Hippocampal formation (tissue), 2 donors: ENCODE results near the gene RAET1G.
"Not testable (repeated sequence)": the region's sequence is repeated elsewhere in the genome, so short reads cannot be mapped to it uniquely, and the experiment has no call there.

Experiments
- DNase-seq, 2 donors: peaks; one replicate each; lab custom pipeline; 2025; lab: John Stamatoyannopoulos, UW

RAET1G gene

DNA sequence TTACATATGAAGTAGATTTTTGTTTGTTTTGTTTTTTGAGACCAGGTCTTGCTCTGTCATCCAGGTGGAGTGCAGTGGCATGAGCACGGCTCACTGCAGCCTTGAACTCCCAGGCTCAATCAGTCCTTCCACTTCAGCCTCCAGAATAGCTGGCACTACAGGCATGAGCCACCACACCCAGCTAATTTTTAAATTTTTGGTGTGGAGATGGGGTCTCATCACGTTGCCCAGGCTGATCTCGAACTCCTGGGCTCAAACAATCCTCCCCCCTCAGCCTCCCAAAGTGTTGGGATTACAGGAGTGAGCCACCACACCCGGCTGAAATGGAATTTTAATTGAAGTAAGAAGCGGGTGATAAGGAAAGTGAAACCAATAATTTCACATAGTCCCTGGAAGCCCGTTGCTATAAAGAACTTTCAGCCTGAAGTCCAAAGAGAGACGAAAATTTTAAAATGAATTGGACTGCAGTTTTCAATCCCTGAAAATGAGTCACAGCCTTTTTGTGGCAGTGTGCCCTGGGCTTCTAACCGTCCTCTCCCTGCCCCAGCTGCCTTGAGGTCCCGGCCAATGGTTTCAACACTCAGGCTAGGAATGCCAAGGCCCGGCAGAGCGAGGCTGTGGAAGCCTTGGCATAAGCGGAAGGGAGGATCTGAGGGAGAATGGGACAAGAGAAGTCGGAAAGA lies 25.8 kb downstream of the RAET1G start:
- DNase-seq: peak; percentile 14 to 25

DNA sequence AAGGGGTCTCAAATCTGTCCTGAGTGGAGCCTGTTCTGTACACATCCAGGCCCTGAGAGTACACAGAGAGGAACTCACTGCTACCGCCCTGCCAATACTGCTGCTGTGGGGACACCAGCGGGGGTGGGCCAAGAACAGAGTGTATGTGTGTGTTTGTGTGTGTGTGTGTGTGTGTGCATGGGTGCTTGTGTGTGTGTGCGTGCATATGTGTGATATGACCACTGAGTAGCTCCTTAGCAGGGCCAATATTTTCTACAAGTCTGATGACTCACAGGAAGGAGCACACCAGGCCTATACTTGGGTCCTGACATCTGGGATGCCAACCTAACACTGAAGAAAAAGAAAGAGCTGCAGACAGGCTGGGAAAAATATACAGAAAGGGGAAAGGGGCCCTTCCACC lies 26.4 kb downstream of the RAET1G start:
- DNase-seq: no peak

DNA sequence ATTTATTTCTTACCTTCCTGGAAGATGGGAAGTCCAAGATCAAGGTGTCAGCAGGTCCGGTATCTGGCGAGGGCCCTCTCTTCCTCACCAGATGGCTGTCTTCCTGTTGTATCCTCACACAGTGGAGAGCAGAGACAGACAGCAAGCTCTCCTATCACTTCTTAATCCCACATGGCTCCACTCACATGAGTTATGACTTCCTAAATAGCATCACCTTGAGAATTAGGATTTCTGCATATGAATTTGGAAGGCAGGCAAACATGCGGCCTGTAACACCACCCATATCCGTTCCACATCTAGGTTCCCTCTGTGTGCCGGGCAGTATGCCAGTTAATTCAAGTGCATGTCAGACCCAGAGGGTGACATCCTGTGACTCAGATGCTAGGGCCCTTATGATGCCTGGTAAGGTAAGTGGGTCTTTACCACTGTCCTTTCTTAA lies 27.1 kb downstream of the RAET1G start:
- no peak for DNase-seq

DNA sequence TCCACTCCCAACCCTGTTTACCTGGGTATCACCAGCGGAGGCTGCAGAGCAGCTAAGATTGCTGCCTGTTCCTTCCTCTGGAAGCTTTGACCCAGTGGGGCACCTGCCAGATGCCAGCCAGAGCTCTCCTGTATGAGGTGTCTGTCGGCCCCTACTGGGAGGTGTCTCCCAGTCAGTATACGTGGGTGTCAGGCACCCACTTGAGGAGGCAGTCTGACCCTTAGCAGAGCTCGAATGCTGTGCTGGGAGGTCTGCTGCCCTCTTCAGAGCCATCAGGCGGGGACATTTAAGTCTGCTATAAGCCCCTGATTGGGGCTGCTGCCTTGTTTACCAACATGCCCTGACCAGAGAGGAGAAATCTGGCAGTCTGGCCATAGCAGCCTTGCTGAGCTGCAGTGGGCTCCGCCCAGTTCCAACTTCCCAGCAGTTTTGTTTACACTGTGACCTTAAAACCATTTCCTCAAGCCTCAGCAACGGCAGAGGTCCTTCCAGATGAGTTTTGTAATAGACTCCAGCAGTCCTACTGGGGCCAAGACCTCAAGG lies 27.8 kb downstream of the RAET1G start:
- no peak for DNase-seq

DNA sequence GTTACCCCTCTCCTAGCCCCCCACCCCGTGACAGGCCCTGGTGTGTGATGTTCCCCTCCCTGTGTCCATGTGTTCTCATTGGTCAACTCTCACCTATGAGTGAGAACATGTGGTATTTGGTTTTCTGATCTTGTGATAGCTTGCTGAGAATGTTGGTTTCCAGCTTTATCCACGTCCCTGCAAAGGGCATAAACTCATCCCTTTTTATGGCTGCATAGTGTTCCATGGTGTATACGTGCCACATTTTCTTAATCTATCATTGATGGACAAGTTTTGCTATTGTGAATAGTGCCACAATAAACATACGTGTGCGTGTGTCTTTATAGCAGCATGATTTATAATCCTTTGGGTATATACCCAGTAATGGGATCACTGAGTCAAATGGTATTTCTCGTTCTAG lies 31.1 kb downstream of the RAET1G start:
- DNase-seq: not testable (repeated sequence)

DNA sequence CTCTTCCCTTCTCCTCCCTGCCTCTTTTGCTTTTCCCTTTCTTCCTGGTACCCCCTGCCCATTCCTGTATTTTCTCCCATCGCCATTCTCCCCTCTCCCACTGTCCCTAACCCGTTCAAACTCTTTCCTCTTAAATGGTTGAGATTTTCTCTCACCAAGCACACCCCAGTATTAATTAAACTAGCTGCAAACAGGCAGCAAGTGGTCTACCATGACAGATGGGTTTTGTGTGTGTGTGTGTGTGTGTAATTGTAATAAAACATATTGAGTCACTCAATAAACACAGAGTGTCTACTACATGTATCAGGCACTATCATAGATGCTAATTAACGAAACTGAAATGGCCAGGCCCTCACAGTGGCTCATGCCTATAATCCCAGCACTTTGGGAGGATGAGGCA lies 31.7 kb downstream of the RAET1G start:
- no peak for DNase-seq

DNA sequence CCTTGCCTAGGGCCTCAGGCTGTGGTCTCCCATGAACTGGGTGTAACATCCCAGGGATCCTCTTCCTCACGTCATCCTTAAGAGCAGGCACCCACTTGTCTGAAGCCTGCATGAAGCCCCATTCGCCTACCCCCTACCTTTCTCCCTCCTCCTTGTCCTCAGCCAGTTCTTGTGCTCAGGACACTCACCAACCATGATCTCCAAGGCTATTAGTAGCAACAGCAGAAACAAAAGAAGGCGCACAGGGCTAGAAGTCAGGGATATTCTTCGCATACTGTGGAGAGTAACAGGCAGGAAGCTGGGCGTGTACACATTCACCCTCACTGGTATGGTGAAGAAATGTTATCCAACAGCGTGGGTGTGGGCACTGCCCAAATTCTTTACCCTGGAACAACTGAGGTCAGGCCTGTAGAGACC lies 32.3 kb downstream of the RAET1G start:
- DNase-seq: no peak

DNA sequence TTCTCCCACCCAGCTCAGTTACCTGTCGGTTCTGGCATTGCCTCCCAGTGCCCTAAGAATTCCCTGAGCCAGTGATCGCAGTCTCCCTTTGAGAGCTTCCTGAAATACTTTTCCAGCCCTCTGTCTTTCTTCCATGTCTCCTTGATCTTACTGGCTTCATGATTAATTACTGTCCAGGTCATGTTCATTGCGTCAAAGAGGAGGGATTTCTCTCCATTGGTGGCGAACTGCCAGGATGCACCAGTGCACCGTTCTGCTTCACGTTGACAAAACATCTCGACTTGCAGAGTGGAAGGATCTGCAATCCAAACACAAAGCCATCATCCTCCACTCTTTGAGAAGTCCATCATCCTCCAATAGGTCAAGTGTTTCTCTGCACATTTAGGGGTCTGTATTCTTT lies 33.6 kb downstream of the RAET1G start:
- no peak for DNase-seq

DNA sequence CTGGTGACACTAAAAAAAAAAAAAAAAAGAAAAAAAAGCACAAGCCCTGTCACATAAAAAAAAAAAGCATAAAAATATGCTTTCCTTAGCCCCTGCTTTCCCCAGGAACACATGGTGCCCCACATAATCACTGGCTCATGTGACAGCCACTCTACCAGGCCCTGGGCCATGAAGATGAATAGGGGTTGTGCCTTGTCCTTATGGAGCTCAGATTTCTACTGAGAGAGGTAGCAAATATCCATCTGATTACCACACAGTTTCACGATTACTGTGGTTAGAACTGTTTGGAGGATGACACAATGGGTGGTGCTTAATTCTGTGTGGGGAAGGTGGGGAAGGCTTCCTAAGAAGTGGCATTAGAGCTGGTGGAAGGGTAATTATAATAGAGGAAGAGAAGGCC lies 34.3 kb downstream of the RAET1G start:
- DNase-seq: no peak

DNA sequence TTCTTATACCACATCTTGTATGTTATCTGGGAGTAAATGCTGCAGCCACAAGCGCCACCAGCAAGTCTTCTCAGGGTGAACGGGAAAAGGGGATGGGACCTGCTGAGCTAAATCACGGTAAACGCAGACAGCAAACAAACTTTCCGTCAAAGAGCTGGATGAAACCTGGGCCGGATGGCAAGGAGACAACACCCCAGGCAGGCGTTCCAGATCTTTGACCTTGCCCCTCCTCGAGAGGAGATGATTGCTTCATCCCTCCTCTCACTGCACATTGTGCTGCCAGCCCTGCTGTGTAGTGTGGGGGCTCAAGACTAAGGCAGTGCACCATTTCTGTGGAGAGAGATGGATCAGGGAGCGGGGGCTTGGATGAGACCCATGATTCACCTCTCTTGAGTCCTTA lies 34.8 kb downstream of the RAET1G start:
- DNase-seq: no peak

DNA sequence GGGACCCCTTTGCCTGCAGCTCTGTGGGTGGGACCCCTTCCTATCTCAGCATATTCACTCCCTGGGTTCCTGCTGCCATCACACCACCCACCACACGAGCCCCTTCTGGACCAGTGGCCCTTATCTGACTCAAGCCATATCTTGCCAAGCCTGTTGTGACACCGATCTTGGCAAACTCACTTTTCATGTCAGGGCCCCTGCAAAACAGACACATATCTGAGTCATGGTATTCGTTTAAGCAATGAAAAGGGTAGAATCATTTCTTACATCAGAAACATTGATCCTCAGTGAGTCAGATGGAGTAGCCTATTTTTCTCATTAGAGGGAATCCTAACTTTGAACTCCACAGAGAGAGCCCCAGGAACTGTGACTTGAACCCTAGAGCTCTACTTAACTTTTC lies 35.6 kb downstream of the RAET1G start:
- DNase-seq: no peak

DNA sequence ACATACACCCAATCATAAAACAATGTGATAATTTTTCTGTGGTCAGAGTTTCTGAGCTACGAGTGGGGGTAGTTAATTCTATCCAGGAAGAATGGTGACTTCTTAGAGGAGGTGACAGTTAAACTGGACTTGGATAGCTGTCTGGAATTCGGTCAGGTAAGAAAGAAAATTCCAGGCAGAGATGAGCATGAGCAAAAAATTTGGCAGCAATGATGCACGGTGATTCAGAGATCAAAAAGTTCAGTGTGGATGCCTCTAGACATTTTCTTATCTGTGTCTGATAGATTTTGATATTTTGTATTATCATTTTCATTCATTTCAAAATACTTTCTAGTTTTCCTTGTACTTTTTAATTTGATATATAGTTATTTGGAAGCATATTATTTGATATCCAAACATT lies 37.0 kb downstream of the RAET1G start:
- DNase-seq: no peak

DNA sequence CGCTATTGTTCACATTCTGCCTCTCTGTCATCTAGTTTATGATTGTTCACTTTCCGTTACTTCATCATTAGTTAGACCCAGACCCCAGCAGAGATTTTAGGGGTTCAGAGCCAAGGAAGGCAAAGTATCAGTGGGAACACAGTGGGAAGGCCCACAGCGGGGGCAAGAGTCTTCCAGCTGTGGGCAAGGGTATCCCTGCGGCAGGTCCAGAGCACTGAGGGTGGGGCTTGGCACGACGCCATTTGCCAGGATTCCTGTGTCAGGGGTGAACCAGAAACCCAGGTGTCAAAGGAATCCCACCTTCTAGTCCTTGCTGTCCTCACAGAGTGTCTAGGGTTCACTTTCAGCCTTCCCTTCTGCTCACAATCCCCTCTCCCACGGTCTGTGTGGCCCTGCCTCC lies 38.3 kb downstream of the RAET1G start:
- no peak for DNase-seq

DNA sequence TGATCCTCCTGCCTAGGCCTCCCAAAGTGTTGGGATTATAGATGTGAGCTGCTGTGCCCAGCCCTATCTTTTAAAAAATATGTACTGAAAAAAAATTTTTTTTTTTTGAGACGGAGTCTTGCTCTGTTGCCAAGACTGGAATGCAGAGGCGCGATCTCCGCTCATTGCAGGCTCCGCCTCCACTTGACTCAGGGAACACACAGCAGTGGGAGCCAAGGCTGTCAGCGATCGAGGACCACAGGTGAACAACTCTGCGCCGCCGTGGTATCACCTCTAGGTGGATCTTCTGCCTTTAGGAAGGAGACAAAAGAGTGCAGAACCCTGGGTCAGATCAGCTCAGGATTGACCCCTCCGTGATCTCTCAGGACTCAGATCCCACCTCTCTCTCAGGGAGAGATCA lies 38.7 kb downstream of the RAET1G start:
- DNase-seq: no peak

DNA sequence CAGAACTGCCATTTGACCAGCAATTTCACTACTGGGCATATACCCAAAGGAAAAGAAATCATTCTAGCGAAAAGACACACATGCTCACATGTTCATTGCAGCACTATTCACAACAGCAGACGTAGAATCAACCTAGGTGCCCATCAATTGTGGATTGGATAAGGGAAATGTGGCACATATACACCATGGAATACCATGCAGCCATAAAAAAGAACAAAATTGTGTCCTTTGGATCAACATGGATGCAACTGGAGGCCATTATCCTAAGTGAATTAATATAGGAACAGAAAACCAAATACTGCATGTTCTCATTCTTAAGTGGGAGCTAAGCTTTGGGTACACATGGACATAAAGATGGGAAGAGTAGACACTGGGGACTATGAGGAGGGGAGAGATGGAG lies 41.1 kb downstream of the RAET1G start:
- DNase-seq: no peak

DNA sequence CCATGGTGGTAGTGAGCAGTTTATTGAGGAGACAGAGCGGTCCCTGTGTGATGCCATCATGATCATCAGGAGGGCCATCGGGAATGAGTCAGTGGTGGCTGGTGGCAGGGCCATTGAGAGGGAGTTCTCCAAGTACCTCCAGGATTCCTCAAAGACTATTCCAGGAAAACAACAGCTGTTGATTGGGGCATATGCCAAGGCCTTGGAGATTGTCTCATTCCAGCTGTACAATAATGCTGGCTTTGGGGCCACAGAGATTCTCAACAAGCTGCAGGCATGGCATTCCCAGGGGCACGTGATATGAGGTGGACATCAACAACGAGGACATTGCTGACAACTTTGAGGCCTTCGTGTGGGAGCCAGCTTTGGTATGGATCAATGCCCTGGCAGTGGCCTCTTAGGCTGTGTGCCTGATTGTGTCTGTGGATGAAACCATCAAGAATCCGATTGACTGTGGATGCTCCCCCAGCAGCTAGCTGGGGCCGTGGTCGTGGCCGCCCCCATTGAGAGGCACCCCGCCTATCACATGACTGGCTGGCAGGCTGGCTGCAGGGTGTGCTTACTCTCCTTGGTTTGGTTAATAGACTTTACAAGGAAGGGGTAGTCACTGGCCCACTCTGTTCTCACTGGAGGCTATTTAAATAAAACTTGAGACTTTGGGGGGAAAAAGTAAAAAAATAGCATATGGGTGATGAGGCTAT lies 41.7 kb downstream of the RAET1G start:
- no peak for DNase-seq

DNA sequence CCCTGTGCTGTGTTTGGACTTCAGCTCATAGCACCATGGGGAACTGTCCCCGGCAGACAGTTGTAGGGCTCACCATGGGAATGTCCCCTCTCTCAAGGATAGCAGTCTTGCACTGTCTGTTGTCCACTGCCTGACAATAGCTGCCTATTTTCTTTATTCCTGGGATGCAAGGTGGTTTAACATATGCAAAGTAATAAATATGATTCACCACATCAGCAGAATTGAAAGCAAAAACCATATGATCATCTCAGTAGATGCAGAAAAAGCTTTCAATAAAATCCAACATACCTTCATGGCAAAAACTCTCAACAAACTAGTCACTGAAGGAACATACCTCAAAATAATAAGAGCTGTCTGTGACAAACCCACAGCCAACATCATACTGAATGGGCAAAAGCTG lies 45.3 kb downstream of the RAET1G start:
- DNase-seq: no peak

DNA sequence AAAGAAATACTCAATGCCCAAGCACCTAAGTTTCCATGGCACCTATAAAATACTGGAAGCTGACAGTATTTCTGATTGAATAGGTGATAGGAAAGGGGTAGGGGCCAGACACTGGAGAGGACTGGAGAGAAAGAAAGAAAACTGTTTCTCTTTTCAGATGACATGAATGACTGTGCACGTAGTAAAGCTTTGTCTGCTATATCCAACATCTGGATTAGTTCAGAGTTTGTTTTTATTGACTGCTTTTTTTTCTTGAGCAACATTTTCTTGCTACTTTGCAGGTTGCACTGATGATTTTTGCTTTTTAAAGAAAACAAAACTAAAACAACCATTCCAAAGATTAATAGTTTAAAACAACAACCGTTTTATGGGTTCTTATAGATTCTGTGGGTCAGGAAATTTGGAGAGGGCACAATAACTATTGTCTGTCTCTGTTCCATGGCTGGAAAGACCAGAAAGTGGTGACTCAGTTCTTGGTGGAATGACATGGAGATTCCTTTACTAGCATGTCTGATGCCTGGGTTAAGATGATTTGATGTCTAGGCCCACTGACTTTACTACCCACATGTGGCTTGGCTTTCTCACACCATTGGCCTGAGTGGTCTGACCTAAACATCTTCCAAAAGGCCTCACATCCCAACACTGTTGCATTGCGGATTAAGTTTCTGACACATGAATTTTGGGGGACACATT lies 46.5 kb downstream of the RAET1G start:
- no peak for DNase-seq

DNA sequence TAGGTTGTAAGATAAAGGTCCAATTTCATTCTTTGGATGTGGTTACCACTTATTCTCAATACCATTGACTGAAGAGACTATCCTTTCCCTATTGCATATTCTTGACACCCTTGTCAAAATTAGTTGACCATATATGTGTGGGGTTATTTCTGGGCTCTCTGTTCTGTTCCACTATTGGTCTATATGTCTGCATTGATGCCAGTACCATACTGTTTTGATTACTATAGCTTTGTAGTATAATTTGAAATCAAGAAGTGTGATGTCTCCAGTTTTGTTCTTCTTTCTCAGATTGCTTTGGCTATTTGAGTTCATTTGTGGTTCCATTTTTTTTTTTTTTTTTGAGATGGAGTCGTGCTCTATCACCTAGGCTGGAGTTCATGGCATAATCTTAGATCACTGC lies 50.7 kb downstream of the RAET1G start:
- DNase-seq: no peak

DNA sequence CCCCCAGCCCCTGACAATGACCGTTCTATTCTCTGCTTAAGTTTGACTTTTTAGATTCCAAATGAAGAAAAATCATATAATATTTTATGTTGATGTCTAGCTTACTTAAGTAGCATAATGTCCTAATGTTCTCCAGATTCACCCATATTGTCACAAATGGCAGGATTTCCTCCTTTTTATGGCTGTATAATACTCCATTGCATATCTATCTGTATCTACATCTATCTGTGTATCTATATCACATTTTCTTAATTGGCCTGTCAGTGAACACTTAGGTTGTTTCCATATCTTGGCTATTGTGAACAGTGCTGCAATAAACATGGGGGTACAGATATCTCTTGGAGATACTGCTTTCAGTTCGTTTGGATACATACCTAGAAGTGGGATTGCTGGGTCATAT lies 51.7 kb downstream of the RAET1G start:
- DNase-seq: no peak

DNA sequence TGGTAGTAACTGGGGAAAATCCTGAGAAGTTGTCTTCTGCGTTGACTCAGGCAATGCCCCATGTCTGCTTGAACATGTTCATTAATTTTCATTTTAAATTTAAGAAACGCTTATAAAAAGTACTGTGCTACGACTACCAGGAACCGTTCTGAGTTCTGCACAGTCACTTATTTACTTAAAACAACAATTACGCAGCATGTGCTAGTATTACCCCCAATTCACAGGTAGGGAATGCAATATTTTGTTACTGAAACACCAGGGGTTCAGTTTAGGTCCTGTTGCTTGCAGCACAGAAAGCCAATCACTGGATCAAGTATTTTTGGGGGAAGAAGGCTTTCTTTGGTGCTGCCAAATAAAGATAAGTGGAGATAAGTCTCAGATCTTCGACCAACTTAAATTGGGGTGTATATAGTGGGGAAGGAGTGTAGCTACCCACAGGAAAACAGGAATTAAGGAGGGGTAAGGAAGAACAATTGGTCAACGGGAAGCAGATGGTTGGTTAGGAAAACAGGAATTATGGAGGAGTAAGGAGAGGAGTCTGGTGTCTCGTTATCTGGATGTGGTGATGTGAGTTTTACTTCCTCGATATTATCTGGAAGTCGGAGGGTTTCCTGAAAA lies 53.5 kb downstream of the RAET1G start:
- no peak for DNase-seq

DNA sequence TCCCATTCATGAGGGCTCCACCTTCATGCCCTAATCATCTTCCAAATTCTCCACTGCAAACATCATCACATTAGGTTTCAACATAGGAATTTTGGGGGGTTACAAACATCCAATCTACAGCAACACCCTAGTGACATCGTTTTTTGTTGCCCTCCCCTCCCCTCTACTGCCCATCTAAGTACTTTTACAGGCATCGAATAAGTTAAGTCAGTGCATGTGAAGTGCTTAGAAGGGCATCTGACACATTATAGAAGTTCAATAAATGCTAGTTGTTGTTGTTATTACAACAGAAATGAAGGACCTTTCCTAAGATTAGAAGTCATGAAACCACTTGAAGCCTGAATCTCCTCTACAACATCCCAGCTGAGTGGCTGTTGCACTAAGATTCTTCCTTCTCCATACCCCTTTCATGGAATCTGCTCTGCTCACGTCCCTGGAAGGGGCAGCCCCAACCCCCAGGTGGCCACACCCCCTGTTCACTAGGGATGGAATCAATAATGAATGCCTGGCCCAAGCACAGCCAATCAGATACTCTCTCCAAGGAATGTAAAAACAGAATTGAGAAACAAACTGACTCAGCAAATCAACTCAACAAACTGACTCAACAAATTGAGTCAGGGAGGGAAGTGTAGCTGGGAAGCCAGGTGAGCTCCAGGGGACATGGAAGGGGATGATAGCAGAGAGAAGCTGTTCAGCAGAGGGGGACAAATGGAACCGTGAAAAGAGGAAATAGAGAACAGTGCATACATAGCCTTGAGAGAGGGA lies 54.9 kb downstream of the RAET1G start:
- DNase-seq: no peak
